GM18526 (cell line): Measurements from ENCODE around the gene ARL4D.

Experiments used
- POLR2A ChIP-seq: IDR thresholded peaks from 3 replicates; pipeline ENCODE4 v1.6.1; 2011; ENCODE audit not compliant: insufficient read length; ENCODE audit errors: extremely low read depth

Gene ARL4D

GRCh38 chr17:43431714-43432523 lies 33.1 kb downstream of the ARL4D start:
- TF ChIP-seq POLR2A, result no peak

DNA sequence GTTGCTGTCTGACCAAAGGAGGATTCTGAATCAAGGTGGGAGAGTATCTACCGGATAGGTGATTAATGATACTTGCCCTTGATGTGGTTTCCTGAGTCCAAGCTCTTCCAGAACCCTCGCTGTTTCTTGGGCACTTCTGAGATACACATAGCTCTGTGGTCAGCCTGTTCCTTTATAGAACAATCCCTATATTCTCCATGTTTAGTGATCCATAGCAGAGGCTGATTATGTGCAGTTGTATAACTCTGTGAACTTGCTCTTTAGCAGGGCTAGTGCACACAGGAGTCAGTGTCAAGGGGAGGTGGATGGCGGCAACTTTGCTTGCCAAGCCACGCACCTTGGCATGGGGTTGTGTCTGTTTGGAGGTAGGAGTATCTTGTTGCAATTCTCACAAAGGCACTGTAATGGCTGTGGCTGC lies 36.1 kb downstream of the ARL4D start:
- no peak for TF ChIP-seq POLR2A

- TF ChIP-seq POLR2A, result no peak
Measured at GRCh38 chr17:43437756-43438155, 39.0 kb downstream of the ARL4D start.

GRCh38 chr17:43438626-43439025 lies 39.8 kb downstream of the ARL4D start:
- TF ChIP-seq POLR2A, result no peak

GRCh38 chr17:43439041-43439440 lies 40.2 kb downstream of the ARL4D start:
- TF ChIP-seq POLR2A, result no peak

- no peak for TF ChIP-seq POLR2A
Measured at GRCh38 chr17:43442711-43443110, 43.9 kb downstream of the ARL4D start.

GRCh38 chr17:43443381-43443780 lies 44.6 kb downstream of the ARL4D start:
- TF ChIP-seq POLR2A, result no peak

DNA sequence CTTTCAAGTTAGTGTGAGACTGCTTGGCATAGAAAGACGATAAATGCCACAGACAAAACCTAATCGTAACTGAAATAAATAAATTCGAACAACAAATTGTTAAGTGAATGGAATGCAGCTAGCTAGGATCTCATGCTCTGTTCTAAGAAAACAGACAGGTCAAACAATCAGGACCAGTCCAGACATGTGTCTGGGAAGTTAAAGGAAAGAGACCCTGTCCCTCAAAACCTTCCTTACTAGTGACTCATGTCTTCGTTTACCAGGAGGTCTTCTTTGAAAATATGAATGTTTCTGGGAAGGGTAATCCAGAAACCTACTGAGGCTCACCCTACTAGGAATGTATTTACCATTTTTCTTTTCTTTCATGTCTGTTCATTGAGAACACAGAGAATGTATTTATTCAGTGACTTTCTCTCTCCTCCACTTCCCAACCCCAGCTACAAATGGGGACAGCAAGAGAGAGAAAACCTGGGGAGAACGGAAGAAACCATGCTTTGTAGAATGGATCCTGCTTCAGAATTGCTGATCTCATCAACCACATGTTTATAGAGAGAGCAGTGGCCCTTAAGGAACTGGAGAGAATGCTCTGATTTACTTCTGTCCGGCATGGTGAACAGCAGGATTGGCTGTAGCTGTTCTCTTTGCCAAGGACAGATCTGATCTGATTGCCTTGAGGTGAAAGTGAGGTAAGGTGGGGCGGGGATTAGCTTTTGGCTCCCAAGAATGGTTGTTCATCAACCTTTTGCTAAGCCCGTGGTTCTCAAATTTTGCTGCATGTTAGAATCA lies 45.6 kb downstream of the ARL4D start:
- TF ChIP-seq POLR2A, result no peak

GRCh38 chr17:43445009-43445589 lies 46.3 kb downstream of the ARL4D start:
- TF ChIP-seq POLR2A, result no peak

GRCh38 chr17:43446773-43447172 lies 48.0 kb downstream of the ARL4D start:
- no peak for TF ChIP-seq POLR2A

- no peak for TF ChIP-seq POLR2A
Measured at GRCh38 chr17:43448720-43449469, 50.1 kb downstream of the ARL4D start.

GRCh38 chr17:43449470-43450248 lies 50.9 kb downstream of the ARL4D start:
- TF ChIP-seq POLR2A, result no peak
